HFFc6 (cell line): ENCODE results near the gene FRAS1. TPM values are rescaled to one million over a fixed set of nuclear protein-coding genes. Genes with fewer than 3 reads are reported as not detected.

ENCODE experiments used
- DNase-seq: peaks from one replicate; pipeline ENCODE4 v3.0.0-alpha.2; 2018
- H3K27ac Mint-ChIP-seq: 2 replicates; pipeline ENCODE4 v1.8.0; 2020; ENCODE audit warnings: mild to moderate bottlenecking, mixed read lengths
- H3K27me3 Mint-ChIP-seq: 2 replicates; pipeline ENCODE4 v1.8.0; 2021; ENCODE audit warnings: mild to moderate bottlenecking, moderate library complexity, mixed read lengths; ENCODE audit not compliant: insufficient read depth
- H3K36me3 Mint-ChIP-seq: 2 replicates; pipeline ENCODE4 v1.8.0; 2021; ENCODE audit warnings: low read depth, mixed read lengths
- H3K4me1 Mint-ChIP-seq: 2 replicates; pipeline ENCODE4 v1.8.0; 2020; ENCODE audit warnings: low read depth, mixed read lengths
- H3K4me3 Mint-ChIP-seq: 2 replicates; pipeline ENCODE4 v1.8.0; 2020; ENCODE audit warnings: mild to moderate bottlenecking, moderate library complexity, mixed read lengths
- H3K9me3 Mint-ChIP-seq: 2 replicates; pipeline ENCODE4 v1.8.0; 2020; ENCODE audit warnings: mild to moderate bottlenecking, mixed read lengths
- total RNA-seq, 6 experiments: library from RNA; stranded (reverse); fragmentation: NEBNext Ultra II Directional; extraction: Animal tissue kit (Norgen Biotek cat#: 25700); gene quantifications; 2 replicates in 1 of 6; 3 replicates in 5 of 6; pipeline ENCODE4 v1.2.3, GENCODE V29; 2021
- TF ChIP-seq, protein P1 (sequence below): fragments of 200-600 bp; sonication (generic); IDR thresholded peaks from 2 replicates; pipeline ENCODE4 v1.5.0; 2021; ENCODE audit warnings: antibody characterized with exemption, mild to moderate bottlenecking

FRAS1 gene
- total RNA-seq, 6 experiments from 2014 or later: 1.7 to 11.0 (median 2.3) TPM

- no peaks in the 10 kb centered on the region for H3K27me3 Mint-ChIP-seq
- DNase-seq: no peak
- H3K4me1 Mint-ChIP-seq: peaks cover 36% of the 10 kb centered on the region
- H3K4me3 Mint-ChIP-seq: no peak overlapping the region
- no peaks in the 10 kb centered on the region for H3K9me3 Mint-ChIP-seq
- TF ChIP-seq, protein P1, sequence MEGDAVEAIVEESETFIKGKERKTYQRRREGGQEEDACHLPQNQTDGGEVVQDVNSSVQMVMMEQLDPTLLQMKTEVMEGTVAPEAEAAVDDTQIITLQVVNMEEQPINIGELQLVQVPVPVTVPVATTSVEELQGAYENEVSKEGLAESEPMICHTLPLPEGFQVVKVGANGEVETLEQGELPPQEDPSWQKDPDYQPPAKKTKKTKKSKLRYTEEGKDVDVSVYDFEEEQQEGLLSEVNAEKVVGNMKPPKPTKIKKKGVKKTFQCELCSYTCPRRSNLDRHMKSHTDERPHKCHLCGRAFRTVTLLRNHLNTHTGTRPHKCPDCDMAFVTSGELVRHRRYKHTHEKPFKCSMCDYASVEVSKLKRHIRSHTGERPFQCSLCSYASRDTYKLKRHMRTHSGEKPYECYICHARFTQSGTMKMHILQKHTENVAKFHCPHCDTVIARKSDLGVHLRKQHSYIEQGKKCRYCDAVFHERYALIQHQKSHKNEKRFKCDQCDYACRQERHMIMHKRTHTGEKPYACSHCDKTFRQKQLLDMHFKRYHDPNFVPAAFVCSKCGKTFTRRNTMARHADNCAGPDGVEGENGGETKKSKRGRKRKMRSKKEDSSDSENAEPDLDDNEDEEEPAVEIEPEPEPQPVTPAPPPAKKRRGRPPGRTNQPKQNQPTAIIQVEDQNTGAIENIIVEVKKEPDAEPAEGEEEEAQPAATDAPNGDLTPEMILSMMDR: no peak
- H3K36me3 Mint-ChIP-seq: peaks cover 9% of the 10 kb centered on the region; the same call in 1 of the 2 replicates
- H3K27ac Mint-ChIP-seq: no peak overlapping the region
Measured at GRCh38 chr4:78478523-78478922, 421.4 kb downstream of the FRAS1 start.

- Mint-ChIP-seq H3K4me1 (peaks cover 50% of the 10 kb centered on the region), H3K36me3 (peaks cover 13% of the 10 kb centered on the region; the same call in 1 of the 2 replicates), H3K27ac (peak overlapping the region; percentile 96), H3K9me3 (no peaks in the 10 kb centered on the region), H3K27me3 (no peaks in the 10 kb centered on the region), H3K4me3 (no peak overlapping the region)
- TF ChIP-seq, protein P1: no peak
- DNase-seq: no peak
Measured at GRCh38 chr4:78480286-78480685, 423.2 kb downstream of the FRAS1 start.

DNA sequence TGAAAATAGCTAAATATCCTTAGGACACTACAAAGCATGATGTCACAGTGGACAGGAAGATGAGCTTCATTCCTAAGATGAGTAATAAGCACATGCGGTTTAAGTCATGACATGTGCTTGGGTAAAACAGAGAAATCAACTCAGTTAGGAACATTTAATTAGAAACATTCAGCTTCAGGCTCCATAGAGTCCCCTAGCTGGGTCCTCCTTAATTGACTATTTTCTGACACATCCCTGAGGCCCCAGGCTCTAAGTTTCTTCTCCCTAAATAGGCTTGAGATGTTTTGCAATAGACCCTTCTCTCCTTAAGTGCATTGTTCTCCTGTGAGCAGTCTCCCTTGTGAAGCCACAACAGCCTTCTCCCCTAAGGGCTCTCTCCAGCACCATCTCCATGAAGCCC, 424.1 kb downstream of the FRAS1 start:
- Mint-ChIP-seq H3K27ac (peak overlapping the region; percentile 96), H3K9me3 (no peaks in the 10 kb centered on the region), H3K27me3 (no peaks in the 10 kb centered on the region), H3K4me1 (peaks cover 50% of the 10 kb centered on the region), H3K4me3 (peak overlapping the region; percentile 66), H3K36me3 (peaks cover 13% of the 10 kb centered on the region; the same call in 1 of the 2 replicates)
- TF ChIP-seq, protein P1: no peak
- DNase-seq: peak; percentile 97

- DNase-seq: peak; percentile 21
- no peaks in the 10 kb centered on the region for H3K27me3 Mint-ChIP-seq
- no peaks in the 10 kb centered on the region for H3K9me3 Mint-ChIP-seq
- peak overlapping the region; percentile 96 for H3K27ac Mint-ChIP-seq
- H3K4me3 Mint-ChIP-seq: peak overlapping the region; percentile 66
- TF ChIP-seq, protein P1: no peak
- H3K36me3 Mint-ChIP-seq: peaks cover 13% of the 10 kb centered on the region; the same call in 1 of the 2 replicates
- H3K4me1 Mint-ChIP-seq: peaks cover 50% of the 10 kb centered on the region
Measured at GRCh38 chr4:78482281-78482680, 425.2 kb downstream of the FRAS1 start.

GRCh38 chr4:78483811-78484210, 426.7 kb downstream of the FRAS1 start:
- H3K36me3 Mint-ChIP-seq: peaks cover 13% of the 10 kb centered on the region; the same call in 1 of the 2 replicates
- H3K27me3 Mint-ChIP-seq: no peaks in the 10 kb centered on the region
- H3K4me3 Mint-ChIP-seq: no peak overlapping the region
- peaks cover 50% of the 10 kb centered on the region for H3K4me1 Mint-ChIP-seq
- TF ChIP-seq, protein P1: no peak
- no peaks in the 10 kb centered on the region for H3K9me3 Mint-ChIP-seq
- DNase-seq: no peak
- H3K27ac Mint-ChIP-seq: no peak overlapping the region

GRCh38 chr4:78484574-78484973, 427.5 kb downstream of the FRAS1 start:
- Mint-ChIP-seq H3K4me1 (peaks cover 50% of the 10 kb centered on the region), H3K36me3 (peaks cover 13% of the 10 kb centered on the region; the same call in 1 of the 2 replicates), H3K27ac (no peak overlapping the region)

More at GRCh38 chr4:78484574-78484973, 427.5 kb downstream of the FRAS1 start:
- Mint-ChIP-seq H3K9me3 (no peaks in the 10 kb centered on the region), H3K27me3 (no peaks in the 10 kb centered on the region), H3K4me3 (no peak overlapping the region)
- TF ChIP-seq, protein P1: no peak
- DNase-seq: no peak
